ENCODE results near the gene ZNF473.

Gene ZNF473

DNA sequence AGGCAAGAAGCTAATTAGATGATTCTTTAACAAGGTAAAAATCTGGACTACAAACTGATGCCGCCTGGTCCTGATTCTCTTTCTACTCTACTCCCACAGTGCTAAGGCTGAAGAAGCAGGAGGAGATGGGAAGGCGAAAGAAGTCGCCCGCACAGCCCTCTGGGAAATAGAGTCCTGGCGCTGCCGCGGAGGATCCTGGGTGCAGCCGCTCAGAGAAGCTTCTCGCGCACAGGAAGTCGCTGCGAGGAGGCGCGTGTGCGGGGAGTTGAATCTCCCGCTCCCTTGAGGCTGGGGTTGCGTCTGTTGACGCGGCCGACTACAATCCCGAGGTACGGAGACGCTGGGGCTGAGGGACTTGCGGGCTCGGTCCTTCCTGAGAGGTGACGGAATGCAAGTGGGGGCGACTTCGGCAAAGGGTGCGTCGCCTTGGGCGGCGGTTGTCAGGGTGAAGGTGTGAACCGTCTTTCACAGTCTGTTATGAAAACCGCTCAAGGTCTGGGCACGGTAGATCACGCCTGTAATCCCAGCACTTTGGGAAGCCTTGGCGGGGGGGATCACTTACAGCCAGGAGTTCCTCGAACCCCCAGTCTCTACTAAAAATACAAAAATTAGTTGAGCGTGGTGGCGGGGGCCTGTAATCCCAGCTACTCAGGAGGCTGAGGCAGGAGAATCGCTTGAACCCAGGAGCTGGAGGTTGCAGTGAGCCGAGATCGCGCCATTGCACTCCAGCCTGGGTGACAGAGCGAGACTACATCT is at the start of gene ZNF473:
Gene ZNF473, plus strand, starts transcription at position 212 of the 756 bp plus-strand sequence. CDS start 5,078 bp downstream, outside the sequence.
- Histone ChIP-seq H3K4me3 (ENCODE audit: low read length, poor library complexity, severe bottlenecking) (peak within 1 kb of the TSS; percentile 89), H3K9me2 (replicated peaks; ENCODE audit: low read depth, low read length) (no peaks in the 10 kb centered on the region), H4K20me1 (ENCODE audit: insufficient read depth, low read length, poor library complexity, severe bottlenecking) (peaks cover 32% of the 10 kb centered on the region), H3F3A (ENCODE audit: low read depth) (no peaks in the 10 kb centered on the region), H3K9ac (ENCODE audit: low read depth, low read length, poor library complexity, severe bottlenecking) (peak within 1 kb of the TSS; percentile 86), H3K79me2 (ENCODE audit: insufficient read depth, low read length) (peaks cover 74% of the 10 kb centered on the region), H3K4me1 (ENCODE audit: insufficient read depth, low read length, poor library complexity, severe bottlenecking) (peaks cover 28% of the 10 kb centered on the region), H2AFZ (ENCODE audit: low read length) (peak within 1 kb of the TSS; percentile 92), H3K36me3 (ENCODE audit: insufficient read depth, low read length) (no peaks in the 10 kb centered on the region), H3K4me2 (ENCODE audit: low read depth, low read length, poor library complexity, severe bottlenecking) (peak within 1 kb of the TSS; percentile 94), H3K9me3 (ENCODE audit: insufficient read depth, low read depth, low read length) (no peaks in the 10 kb centered on the region), H3K27me3 (ENCODE audit: insufficient read depth, low read length, poor library complexity, severe bottlenecking) (no peaks in the 10 kb centered on the region)
- TF ChIP-seq, protein P1, sequence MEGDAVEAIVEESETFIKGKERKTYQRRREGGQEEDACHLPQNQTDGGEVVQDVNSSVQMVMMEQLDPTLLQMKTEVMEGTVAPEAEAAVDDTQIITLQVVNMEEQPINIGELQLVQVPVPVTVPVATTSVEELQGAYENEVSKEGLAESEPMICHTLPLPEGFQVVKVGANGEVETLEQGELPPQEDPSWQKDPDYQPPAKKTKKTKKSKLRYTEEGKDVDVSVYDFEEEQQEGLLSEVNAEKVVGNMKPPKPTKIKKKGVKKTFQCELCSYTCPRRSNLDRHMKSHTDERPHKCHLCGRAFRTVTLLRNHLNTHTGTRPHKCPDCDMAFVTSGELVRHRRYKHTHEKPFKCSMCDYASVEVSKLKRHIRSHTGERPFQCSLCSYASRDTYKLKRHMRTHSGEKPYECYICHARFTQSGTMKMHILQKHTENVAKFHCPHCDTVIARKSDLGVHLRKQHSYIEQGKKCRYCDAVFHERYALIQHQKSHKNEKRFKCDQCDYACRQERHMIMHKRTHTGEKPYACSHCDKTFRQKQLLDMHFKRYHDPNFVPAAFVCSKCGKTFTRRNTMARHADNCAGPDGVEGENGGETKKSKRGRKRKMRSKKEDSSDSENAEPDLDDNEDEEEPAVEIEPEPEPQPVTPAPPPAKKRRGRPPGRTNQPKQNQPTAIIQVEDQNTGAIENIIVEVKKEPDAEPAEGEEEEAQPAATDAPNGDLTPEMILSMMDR (conservative IDR thresholded peaks at IDR 0.05; ENCODE audit: low read length), result no peak
- TF ChIP-seq EZH2phosphoT487 (IDR thresholded peaks at IDR 0.05; ENCODE audit: borderline replicate concordance), result no peak

DNA sequence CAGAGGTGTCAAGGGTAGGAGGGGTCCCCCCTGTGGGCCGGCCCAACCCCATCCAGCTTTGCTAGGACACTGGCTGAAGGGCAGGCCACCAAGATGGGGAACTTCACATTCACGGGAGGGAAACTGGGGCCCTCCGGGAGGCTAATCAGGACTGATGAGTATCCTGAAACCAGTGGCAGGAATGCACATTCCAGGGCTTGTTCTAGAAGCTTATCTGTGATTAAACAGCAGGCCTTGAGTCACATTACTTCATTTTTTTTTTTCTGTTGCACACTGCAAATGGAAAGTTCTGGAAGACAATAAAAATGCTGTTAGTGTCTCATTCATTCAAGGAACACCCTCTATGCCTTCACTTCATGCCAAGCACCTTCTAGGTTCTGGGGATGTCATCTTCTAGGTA is 49.3 kb upstream of the ZNF473 start:
- no peak for TF ChIP-seq EZH2phosphoT487 (IDR thresholded peaks at IDR 0.05; ENCODE audit: borderline replicate concordance)
- TF ChIP-seq, protein P1 (conservative IDR thresholded peaks at IDR 0.05; ENCODE audit: low read length), result no peak
- H3F3A ChIP-seq (ENCODE audit: low read depth), result no peaks in the 10 kb centered on the region
- H3K79me2 ChIP-seq (ENCODE audit: insufficient read depth, low read length), result no peaks in the 10 kb centered on the region
- H3K4me3 ChIP-seq (ENCODE audit: low read length, poor library complexity, severe bottlenecking), result no peak overlapping the region
- H2AFZ ChIP-seq (ENCODE audit: low read length), result no peak overlapping the region
- 0 out of 2 replicates have a peak, but pooled peaks cover 10% of the 10 kb centered on the region for H3K36me3 ChIP-seq (ENCODE audit: insufficient read depth, low read length)
- H4K20me1 ChIP-seq (ENCODE audit: insufficient read depth, low read length, poor library complexity, severe bottlenecking), result no peaks in the 10 kb centered on the region
- H3K9me3 ChIP-seq (ENCODE audit: insufficient read depth, low read depth, low read length), result no peaks in the 10 kb centered on the region
- no peaks in the 10 kb centered on the region for H3K27me3 ChIP-seq (ENCODE audit: insufficient read depth, low read length, poor library complexity, severe bottlenecking)
- H3K9ac ChIP-seq (ENCODE audit: low read depth, low read length, poor library complexity, severe bottlenecking), result no peak overlapping the region
- no peak overlapping the region for H3K4me2 ChIP-seq (ENCODE audit: low read depth, low read length, poor library complexity, severe bottlenecking)
- no peaks in the 10 kb centered on the region for H3K9me2 ChIP-seq (replicated peaks; ENCODE audit: low read depth, low read length)
- H3K4me1 ChIP-seq (ENCODE audit: insufficient read depth, low read length, poor library complexity, severe bottlenecking), result no peaks in the 10 kb centered on the region

DNA sequence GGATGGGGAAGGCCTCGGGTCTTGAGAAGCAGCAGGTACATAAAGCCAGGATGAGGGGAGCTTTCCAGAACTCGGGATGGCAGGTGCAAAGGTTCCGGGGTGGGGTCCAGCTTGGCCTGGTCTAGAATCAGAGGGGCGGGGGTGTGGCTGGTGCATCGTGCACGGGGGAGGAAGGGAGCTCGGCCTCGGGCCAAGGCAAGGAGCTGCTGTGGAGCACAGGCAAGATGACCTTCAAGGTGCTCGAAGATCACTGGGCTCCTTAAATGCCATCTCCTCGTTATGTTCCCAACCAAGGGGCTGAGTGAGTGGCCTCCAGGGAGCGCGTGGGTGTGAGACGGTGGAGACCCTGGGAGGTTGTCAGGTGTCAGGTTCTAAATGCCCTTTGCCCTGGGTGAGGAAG is 48.7 kb upstream of the ZNF473 start:
- Histone ChIP-seq H3K9ac (ENCODE audit: low read depth, low read length, poor library complexity, severe bottlenecking) (no peak overlapping the region), H3K9me2 (replicated peaks; ENCODE audit: low read depth, low read length) (no peaks in the 10 kb centered on the region)

More for the DNA sequence above, 48.7 kb upstream of the ZNF473 start:
- Histone ChIP-seq H4K20me1 (ENCODE audit: insufficient read depth, low read length, poor library complexity, severe bottlenecking) (no peaks in the 10 kb centered on the region), H3F3A (ENCODE audit: low read depth) (no peaks in the 10 kb centered on the region), H3K27me3 (ENCODE audit: insufficient read depth, low read length, poor library complexity, severe bottlenecking) (no peaks in the 10 kb centered on the region), H3K36me3 (ENCODE audit: insufficient read depth, low read length) (0 out of 2 replicates have a peak, but pooled peaks cover 10% of the 10 kb centered on the region), H3K9me3 (ENCODE audit: insufficient read depth, low read depth, low read length) (no peaks in the 10 kb centered on the region), H2AFZ (ENCODE audit: low read length) (no peak overlapping the region), H3K4me2 (ENCODE audit: low read depth, low read length, poor library complexity, severe bottlenecking) (no peak overlapping the region), H3K4me1 (ENCODE audit: insufficient read depth, low read length, poor library complexity, severe bottlenecking) (no peaks in the 10 kb centered on the region), H3K79me2 (ENCODE audit: insufficient read depth, low read length) (no peaks in the 10 kb centered on the region), H3K4me3 (ENCODE audit: low read length, poor library complexity, severe bottlenecking) (no peak overlapping the region)
- no peak for TF ChIP-seq EZH2phosphoT487 (IDR thresholded peaks at IDR 0.05; ENCODE audit: borderline replicate concordance)
- TF ChIP-seq, protein P1 (conservative IDR thresholded peaks at IDR 0.05; ENCODE audit: low read length), result no peak

All from Loucy (cell line).